GM23248 (cell line): ENCODE results near the gene RHBDF2.

ENCODE experiments used
- EZH2 ChIP-seq: fragments of 200-600 bp; sonication (generic); IDR thresholded peaks from 2 replicates; pipeline ENCODE4 v1.6.1; 2018; ENCODE audit warnings: antibody characterized with exemption, mild to moderate bottlenecking; ENCODE audit not compliant: insufficient read depth, poor library complexity, severe bottlenecking
- EZH2phosphoT487 ChIP-seq: fragments of 200-600 bp; sonication (generic); IDR thresholded peaks from 2 replicates; pipeline ENCODE4 v1.6.1; 2018; ENCODE audit warnings: antibody characterized with exemption, moderate library complexity, mild to moderate bottlenecking, low read depth; ENCODE audit not compliant: insufficient read depth

GRCh38 chr17:76524598-76525512 is 23.6 kb upstream of the RHBDF2 start:
- TF ChIP-seq EZH2phosphoT487 (no peak), EZH2 (no peak)
